GM18868 (cell line): ENCODE data around the gene NIT1.

Experiments
- ATAC-seq: cut with Tn5 transposase; IDR thresholded peaks from one replicate; pipeline ENCODE4 v1.9.1; 2021; ENCODE audit warnings: mild to moderate bottlenecking, moderate library complexity; ENCODE audit not compliant: unreplicated experiment

The NIT1 gene, protein sequence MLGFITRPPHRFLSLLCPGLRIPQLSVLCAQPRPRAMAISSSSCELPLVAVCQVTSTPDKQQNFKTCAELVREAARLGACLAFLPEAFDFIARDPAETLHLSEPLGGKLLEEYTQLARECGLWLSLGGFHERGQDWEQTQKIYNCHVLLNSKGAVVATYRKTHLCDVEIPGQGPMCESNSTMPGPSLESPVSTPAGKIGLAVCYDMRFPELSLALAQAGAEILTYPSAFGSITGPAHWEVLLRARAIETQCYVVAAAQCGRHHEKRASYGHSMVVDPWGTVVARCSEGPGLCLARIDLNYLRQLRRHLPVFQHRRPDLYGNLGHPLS

GRCh38 chr1:161117759-161118581, at the start of gene NIT1, which contains the start of gene PFDN2:
TSS of gene NIT1 (plus strand) at chr1:161118105. CDS start at chr1:161118177, 72 bp downstream.
TSS of gene PFDN2 (minus strand) at chr1:161118037. CDS start at chr1:161118026, 11 bp downstream.
- peak; percentile 81 for ATAC-seq

DNA sequence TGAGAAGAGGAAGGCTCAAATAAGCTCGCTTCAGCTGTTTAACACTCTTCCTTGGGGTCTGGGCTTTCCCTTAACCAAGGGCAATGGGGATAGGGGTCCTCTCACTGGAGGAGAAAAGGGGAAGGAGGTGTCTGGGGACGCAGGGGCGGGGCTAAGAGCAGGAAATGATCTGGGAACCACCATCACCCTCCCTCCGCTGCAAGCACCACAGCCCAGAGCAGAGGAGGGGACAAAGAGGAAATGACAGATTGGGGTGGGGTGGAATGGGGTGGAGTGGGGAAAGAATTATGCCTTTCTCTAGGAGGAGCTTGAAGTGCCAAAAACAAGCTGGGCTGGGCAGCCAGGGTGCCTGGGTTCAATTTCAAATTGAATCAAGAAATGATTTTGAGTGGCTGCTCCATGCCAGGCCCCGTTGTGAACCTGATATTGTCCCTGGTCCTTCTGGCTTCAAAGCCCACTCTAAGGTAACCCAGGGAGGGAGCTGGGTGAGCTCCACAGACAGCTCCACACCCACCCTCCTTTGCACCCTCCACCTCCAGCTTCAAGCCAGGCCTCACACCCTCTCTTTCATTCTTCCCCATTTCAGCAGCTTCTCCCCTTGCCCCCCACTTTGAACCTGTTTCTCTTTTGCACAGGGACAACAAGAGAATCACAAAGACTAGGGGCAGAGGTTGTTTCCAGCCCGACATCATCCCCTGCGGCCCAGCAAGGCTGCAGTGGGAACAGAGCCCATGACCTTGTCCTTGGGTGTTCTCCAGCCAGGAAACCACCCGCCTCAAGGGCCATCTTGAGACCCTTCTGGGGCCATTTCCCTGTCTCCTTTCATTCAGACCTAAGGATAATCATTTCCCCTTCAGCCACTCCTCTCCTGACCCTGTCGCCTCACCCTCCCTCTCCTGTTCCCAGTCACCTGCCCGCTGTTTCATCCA, 49.3 kb upstream of the NIT1 start:
- peak; percentile 74 for ATAC-seq

DNA sequence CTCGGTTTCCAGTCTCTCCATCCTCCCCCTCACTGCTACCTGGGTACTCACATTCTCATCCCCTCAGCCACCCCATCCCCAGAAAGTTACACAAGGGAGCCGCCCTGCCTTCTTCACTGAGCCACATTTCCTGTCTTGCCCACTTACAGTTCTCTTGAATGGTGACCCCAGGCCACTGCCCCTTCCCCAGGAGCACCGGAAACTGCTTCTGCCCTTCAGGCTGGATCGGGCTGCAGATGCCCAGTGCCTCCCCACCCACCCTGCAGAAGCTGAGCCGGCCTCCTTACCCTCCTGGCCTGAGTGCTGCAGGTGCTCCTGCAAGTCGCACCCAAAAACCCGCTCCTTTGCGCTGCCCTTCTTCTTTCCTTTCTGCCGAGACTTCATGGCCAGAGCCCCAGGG, 48.7 kb upstream of the NIT1 start:
- no peak for ATAC-seq

DNA sequence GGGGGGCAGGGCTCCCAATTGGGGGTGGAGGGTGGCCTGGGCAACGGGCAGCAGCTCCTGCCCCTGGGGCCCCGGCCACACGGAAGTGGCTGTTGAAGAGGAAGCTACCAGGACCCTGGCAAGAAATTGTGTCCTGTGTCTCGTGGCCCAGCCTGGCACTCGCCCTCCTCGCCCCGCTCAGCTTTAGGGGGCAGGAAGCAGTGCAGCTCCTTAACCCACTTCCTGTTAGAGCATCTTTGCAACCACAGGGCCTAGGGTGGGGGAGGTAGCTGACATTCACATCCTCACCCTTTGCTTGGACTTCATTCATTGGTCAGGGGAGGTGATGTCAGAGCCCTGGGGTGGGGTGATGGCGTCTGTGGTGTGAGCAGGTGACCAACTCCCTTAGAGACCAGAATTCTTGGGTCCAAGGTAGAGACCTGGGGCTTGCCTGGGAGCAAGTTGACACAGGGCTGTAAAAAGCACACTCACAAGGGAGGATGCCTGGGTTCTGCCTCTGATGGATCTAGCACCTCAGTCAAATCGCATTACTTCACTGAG, 48.1 kb upstream of the NIT1 start, which contains the start of gene ARHGAP30:
ARHGAP30 (minus strand) TSS at position 161 of the 540 bp plus-strand sequence. CDS start 267 bp downstream, outside the sequence.
- peak; percentile 83 for ATAC-seq

DNA sequence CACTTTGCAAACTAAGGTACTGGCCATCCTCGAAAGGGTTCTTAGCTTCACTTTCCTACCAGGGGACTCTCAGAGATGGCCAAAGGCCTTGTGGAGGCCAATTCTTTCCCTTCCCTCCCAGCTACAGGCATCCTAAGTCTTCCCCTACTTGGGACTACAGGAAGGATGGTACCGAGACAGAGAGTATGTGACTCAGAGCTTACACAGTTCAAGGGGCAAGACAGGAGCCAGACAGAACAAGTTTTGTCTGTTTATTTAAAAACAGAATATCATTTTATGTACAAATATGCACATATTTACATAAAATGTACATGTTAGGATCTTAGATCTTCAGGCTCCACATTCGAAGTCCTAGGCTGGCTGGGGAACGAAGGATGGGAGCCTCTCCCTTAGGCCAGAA, 47.1 kb upstream of the NIT1 start:
- ATAC-seq, result no peak

DNA sequence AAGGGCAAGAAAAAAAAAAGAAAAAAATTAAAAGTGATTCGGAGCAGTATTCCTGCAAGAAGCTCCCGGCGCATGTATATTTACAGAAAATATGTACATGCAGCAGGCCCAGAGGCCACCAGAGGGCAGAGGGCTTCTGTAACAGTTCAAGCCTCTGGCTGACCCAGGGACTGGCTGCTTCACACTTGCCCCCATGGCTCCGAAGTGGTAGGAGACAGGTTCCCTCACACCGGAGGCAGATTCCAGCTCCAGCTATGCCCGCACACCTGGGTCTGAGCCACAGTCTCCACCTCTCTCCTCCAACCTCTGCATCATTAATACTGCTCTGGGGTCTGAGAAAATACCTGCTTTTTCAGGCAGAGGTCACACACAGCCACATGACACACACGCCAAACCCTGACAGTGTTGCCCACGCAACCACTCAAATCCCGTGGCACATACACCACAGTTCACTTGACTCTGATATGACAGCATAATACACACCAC, 46.0 kb upstream of the NIT1 start:
- ATAC-seq, result no peak

GRCh38 chr1:161072751-161073449, 45.0 kb upstream of the NIT1 start:
- ATAC-seq, result no peak

DNA sequence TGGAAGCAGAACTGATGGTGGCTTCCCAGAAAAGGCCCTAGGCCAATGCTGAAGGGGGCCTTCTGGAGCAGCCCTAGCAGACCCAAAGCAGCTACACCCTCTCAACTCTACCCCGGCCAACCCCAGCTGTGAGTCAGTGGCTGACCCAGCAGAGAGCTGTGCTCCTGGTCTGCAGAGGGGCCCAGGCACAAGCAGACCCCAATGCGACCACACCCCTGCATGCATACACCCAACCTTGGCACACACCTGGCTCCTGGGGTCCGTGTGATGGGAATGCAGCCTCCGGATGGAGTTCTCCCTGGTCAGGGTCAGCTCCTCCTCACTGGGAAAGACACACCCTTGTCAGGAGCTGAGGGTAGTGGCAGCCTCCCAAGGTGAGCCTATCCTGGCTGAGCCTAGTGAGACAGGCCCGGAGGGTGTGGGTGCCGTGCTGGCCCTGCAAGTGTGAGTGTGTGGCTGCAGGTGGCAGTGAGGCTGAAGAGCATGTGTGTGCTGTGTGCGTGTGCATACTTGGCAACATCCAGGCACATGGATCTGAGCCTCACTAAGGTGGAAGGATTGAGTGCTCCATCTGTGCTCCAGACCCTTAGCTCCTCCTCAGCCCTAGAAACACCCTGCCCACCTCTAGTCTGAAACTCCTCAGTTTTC, 44.3 kb upstream of the NIT1 start:
- ATAC-seq, result no peak

DNA sequence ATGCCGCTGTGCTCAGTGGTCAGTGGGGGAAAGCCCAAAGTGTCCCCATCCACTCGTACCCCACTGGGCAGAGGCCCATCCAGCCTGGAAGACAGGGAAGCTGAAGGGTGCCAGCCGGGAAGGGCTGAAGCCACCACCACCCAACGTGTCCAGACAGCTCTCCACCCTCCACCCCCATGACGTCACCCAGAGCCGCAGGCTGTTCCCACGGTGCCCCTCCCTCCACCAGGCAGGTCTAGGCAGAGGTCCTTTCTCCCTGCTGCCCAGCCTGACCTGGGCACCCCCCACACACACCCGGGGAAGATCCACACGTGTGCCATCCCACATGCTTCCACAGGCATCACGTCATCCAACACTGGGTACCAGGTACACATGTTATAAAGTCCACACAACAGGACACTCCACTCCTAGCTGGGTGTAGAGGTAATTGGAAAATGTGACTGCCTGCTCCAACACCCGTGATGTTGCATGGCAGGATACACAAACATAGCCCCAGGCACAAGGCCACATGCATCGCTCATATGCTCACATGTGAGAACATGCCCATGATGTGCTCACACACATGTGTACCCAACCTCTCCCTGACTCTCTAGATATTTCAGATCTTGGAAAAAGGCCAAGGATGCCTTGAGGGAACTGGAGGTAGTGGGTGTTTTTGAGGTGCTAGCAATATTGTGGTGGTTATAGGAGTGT, 43.1 kb upstream of the NIT1 start:
- no peak for ATAC-seq

- ATAC-seq, result no peak
These were observed 41.5 kb upstream of the NIT1 start for GRCh38 chr1:161076410-161076809.

- no peak for ATAC-seq
These were observed 40.5 kb upstream of the NIT1 start for GRCh38 chr1:161077426-161077825.

- ATAC-seq, result no peak
These were observed 38.3 kb upstream of the NIT1 start for GRCh38 chr1:161079436-161080110.

- no peak for ATAC-seq
These were observed 37.2 kb upstream of the NIT1 start for GRCh38 chr1:161080441-161081405.

DNA sequence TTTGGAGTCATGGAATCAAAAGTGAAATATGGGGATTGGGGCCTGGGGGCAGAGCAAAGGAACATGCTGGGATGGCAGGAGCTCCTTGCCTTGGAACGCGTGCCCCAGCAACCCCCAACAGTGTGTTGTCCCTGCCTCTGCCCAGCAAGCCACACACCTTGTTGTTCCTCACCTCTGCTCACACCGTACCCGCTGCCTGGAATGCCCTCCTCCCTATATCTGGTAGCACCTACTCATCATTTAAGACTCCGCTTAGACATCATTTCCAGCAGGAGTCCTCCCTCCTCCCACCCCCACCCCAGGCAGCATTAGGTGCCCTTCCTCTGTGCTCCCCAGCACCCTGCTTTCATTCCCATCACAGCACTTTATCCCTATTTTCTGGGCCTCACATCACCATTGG, 36.4 kb upstream of the NIT1 start:
- no peak for ATAC-seq

DNA sequence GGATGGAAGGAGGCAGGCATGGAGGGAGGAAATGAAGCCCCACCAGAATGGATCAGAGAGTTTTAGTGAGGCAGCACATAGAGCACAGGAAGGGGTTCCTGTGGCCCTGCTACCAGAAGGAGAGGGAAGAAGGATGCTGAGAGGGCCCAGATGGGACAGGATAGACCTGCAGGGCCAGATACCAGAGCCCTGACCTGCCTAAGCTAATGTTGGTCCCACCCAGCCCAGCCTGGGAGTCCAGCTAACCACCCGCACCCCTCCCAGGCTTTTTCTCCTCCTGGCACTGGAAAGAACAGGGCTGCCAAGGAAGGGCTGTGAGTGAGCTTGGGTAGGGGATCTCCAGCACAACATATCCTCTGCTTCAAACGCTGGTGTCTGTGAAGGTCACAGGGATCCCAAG, 35.4 kb upstream of the NIT1 start:
- ATAC-seq, result no peak

GRCh38 chr1:161082996-161083747, 34.7 kb upstream of the NIT1 start:
- ATAC-seq, result no peak
